Gastrocnemius medialis (tissue), 4 donors: ENCODE measurements around the gene GMEB2. TPM values are rescaled to one million over a fixed set of nuclear protein-coding genes. Genes with fewer than 3 reads are reported as not detected.

Experiments used
- ATAC-seq, 2 donors: fragments of 150-250 bp; one replicate each; pipeline ENCODE4 v1.9.1; 2016
- DNase-seq, 2 donors: peaks; one replicate each; pipeline ENCODE4 v3.0.0-alpha.2; 2019
- H3K27ac ChIP-seq, 4 donors: fragments of 200-600 bp; sonication (generic); 1 replicate in 1 of 4; 2 replicates in 3 of 4; pipeline ENCODE4 v1.5.1; 2016 to 2018; ENCODE audit warnings: mild to moderate bottlenecking in 2 of 4, moderate library complexity in 1 of 4
- H3K27me3 ChIP-seq, 3 donors: fragments of 200-600 bp; sonication (generic) in 2 of 3; 1 replicate in 1 of 3; 2 replicates in 2 of 3; pipeline versions ENCODE4 v1.5.1 to v1.6.0; 2016 to 2019; ENCODE audit warnings: mild to moderate bottlenecking in 1 of 3, moderate library complexity in 1 of 3
- H3K36me3 ChIP-seq, 2 donors: fragments of 200-600 bp; sonication (generic) in 1 of 2; one replicate each; pipeline ENCODE4 v1.5.1; 2017 to 2018
- H3K4me1 ChIP-seq, 2 donors: fragments of 200-600 bp; sonication (generic) in 1 of 2; one replicate each; pipeline ENCODE4 v1.5.1; 2016 to 2017; ENCODE audit warnings: mild to moderate bottlenecking in 2 of 2
- H3K4me3 ChIP-seq, 4 donors: fragments of 200-600 bp; sonication (generic) in 3 of 4; 1 replicate in 1 of 4; 2 replicates in 3 of 4; pipeline ENCODE4 v1.5.1; 2016 to 2019; ENCODE audit warnings: mild to moderate bottlenecking in 2 of 4
- H3K9me3 ChIP-seq, 3 donors: fragments of 200-600 bp; sonication (generic) in 2 of 3; 1 replicate in 1 of 3; 2 replicates in 2 of 3; pipeline ENCODE4 v1.5.1; 2016 to 2019
- POLR2A ChIP-seq, 2 donors: fragments of 450-650 bp; IDR thresholded peaks; one replicate each; pipeline ENCODE4 v1.6.1; 2017; ENCODE audit warnings: antibody characterized with exemption in 2 of 2, mild to moderate bottlenecking in 2 of 2, moderate library complexity in 2 of 2
- in situ Hi-C, 4 donors: fragments of 200-750 bp; cut with MboI; loops; one replicate each; pipeline versions ENCODE4 v1.15.0 to v1.8.0; 2017; ENCODE audit warnings: low sequenced_read_pairs in 4 of 4
- intact Hi-C: fragments of 100-400 bp; cut with DNase I; formaldehyde crosslinking; loops from one replicate; pipeline ENCODE4 v1.15.1; 2023; ENCODE audit warnings: low total_unique reads
- total RNA-seq, 4 donors: library from RNA; depleted of rRNA; stranded (reverse); fragments of >200 nt; gene quantifications; one replicate each; pipeline versions ENCODE4 v1.1.0 to v1.2.3, GENCODE V29; 2016
- TF ChIP-seq, protein P1 (sequence below), 5 experiments: fragments of 450-650 bp in 3 of 5; fragments of 200-600 bp in 2 of 5; sonication (generic) in 2 of 5; IDR thresholded peaks in 4 of 5; conservative IDR thresholded peaks in 1 of 5; 1 replicate in 4 of 5; 2 replicates in 1 of 5; pipeline ENCODE4 v1.5.1; 2016 to 2019; ENCODE audit warnings: antibody characterized with exemption in 5 of 5, mild to moderate bottlenecking in 3 of 5, moderate library complexity in 3 of 5

The GMEB2 gene
- total RNA-seq, 4 donors from 2014 or later = 6.1 to 14.3 (median 6.8) TPM

DNA sequence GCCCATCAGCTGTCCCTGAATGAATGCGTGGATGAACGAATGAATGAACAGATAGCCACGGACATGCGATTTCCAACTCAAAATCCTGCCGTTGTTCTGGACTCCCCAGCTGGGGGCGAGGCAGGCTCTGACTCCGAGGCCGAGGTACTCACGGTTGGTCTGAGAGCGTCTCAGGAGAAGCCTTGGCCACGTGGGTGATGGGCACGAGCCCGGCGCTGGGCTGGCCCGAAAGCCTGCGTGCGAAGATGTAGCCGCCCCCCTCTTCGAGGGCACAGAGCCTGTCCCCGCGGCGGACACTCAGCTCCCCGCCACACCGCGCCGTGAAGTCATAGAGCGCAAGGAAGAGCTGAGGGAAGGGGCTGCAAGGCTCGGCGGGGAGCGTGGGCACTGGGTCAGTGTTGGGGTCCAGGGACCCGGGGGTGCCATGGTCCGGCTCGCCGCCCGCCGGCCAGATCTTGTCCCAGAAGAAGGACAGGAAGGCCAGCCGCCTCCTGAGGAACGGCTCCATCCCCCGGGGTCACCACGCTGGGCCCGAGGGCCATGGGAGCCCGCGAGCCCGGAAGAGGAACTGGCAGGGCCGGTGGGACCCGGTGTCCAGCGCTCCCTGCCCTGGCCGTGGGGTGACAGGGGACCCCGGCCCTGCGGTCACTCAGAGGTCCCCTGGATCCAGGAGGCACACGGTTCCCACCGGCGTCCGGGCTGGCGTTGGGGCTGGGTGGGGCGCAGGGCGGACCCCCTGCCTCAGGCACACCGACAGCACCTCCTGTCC, 79.8 kb downstream of the GMEB2 start:
- no peak overlapping the region for H3K4me3 ChIP-seq
- no peak for TF ChIP-seq POLR2A (IDR thresholded peaks at IDR 0.05)
- TF ChIP-seq, protein P1, sequence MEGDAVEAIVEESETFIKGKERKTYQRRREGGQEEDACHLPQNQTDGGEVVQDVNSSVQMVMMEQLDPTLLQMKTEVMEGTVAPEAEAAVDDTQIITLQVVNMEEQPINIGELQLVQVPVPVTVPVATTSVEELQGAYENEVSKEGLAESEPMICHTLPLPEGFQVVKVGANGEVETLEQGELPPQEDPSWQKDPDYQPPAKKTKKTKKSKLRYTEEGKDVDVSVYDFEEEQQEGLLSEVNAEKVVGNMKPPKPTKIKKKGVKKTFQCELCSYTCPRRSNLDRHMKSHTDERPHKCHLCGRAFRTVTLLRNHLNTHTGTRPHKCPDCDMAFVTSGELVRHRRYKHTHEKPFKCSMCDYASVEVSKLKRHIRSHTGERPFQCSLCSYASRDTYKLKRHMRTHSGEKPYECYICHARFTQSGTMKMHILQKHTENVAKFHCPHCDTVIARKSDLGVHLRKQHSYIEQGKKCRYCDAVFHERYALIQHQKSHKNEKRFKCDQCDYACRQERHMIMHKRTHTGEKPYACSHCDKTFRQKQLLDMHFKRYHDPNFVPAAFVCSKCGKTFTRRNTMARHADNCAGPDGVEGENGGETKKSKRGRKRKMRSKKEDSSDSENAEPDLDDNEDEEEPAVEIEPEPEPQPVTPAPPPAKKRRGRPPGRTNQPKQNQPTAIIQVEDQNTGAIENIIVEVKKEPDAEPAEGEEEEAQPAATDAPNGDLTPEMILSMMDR (IDR thresholded peaks at IDR 0.05 in 4 of 5, conservative IDR thresholded peaks at IDR 0.05 in 1 of 5) = no peak
- no peak for DNase-seq
- ATAC-seq = no peak
- H3K9me3 ChIP-seq = no peaks in the 10 kb centered on the region
- peaks cover 32 to 40% (median 33%) of the 10 kb centered on the region in 3 donors for H3K27me3 ChIP-seq
- no peak overlapping the region for H3K27ac ChIP-seq
- H3K36me3 ChIP-seq = no peaks in the 10 kb centered on the region
- in situ Hi-C loops = loop anchor here in 1 of 4 donors (25.0 kb wide), 1 partner anchor 90 kb away; the partner anchor contains the start of gene GMEB2
- intact Hi-C loops = no loop called here
- no peaks in the 10 kb centered on the region for H3K4me1 ChIP-seq

DNA sequence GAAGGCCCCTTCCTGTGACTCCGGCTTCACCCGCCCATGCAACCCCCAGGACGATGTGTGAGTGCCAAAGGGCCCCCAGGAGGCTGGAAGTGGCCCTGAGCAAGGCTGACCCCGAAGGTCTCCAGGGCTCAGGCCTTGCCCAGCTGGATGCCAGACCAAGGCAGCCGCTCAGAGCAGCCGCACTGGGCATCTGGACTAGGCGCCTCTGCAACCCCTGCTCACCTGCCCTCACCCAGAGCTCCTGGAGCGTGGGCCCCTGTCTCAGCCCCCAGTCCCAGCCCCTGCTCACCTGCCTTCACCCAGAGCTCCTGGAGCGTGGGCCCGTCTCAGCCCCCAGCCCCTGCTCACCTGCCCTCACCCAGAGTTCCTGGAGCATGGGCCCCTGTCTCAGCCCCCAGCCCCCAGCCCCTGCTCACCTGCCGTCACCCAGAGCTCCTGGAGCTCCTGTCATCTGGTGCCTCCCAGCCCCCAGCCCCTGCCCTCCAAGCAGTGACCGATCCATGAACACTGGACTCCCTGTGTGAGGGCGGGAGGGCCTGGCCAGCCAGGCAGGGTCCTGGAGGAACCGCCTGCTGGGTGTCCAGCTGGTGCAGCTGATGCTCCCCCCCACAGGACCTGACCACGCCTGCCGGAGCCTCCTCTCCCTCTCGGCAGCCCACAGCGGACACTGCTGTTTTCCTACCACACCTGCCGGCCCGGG, 80.5 kb downstream of the GMEB2 start:
- Histone ChIP-seq H3K4me3 (no peak overlapping the region), H3K27me3 (peaks cover 27 to 40% (median 33%) of the 10 kb centered on the region in 3 donors), H3K27ac (no peak overlapping the region), H3K9me3 (no peaks in the 10 kb centered on the region), H3K36me3 (no peaks in the 10 kb centered on the region), H3K4me1 (no peaks in the 10 kb centered on the region)
- ATAC-seq (no peak), DNase-seq (no peak)
- in situ Hi-C loops = loop anchor here in 1 of 4 donors (25.0 kb wide), 1 partner anchor 91 kb away; the partner anchor contains the start of gene GMEB2
- TF ChIP-seq, protein P1 (IDR thresholded peaks at IDR 0.05 in 4 of 5, conservative IDR thresholded peaks at IDR 0.05 in 1 of 5) = no peak
- TF ChIP-seq POLR2A (IDR thresholded peaks at IDR 0.05) = no peak
- intact Hi-C loops = no loop called here

DNA sequence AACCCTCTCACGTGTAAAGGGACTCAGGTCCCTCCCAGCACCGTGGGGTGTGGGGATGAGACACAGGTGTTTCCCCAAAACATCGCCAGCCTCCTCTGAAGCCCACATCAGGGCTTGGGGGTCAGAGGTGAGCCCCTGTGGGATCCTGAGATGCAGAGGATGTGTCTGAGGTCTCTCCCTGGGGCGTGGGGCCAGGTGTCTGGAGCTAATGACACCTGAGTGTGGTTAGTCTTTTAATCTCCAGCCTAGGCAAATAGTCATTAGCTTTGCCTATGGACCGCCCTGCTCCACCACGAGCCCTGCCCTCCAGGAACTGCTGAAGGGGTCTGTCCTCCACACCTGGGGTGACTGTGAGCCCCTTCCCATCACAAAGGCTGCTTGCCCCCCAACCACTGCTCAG, 81.1 kb downstream of the GMEB2 start:
- no peak for DNase-seq
- TF ChIP-seq POLR2A (IDR thresholded peaks at IDR 0.05) = no peak
- TF ChIP-seq, protein P1 (IDR thresholded peaks at IDR 0.05 in 4 of 5, conservative IDR thresholded peaks at IDR 0.05 in 1 of 5) = no peak
- H3K27me3 ChIP-seq = peaks cover 25 to 36% (median 29%) of the 10 kb centered on the region in 3 donors
- intact Hi-C loops = no loop called here
- H3K27ac ChIP-seq = no peak overlapping the region
- no peak overlapping the region for H3K4me3 ChIP-seq
- no peak for ATAC-seq
- in situ Hi-C loops = loop anchor here in 1 of 4 donors (25.0 kb wide), 1 partner anchor 91 kb away; the partner anchor contains the start of gene GMEB2
- no peaks in the 10 kb centered on the region for H3K36me3 ChIP-seq
- no peaks in the 10 kb centered on the region for H3K4me1 ChIP-seq
- no peaks in the 10 kb centered on the region for H3K9me3 ChIP-seq

DNA sequence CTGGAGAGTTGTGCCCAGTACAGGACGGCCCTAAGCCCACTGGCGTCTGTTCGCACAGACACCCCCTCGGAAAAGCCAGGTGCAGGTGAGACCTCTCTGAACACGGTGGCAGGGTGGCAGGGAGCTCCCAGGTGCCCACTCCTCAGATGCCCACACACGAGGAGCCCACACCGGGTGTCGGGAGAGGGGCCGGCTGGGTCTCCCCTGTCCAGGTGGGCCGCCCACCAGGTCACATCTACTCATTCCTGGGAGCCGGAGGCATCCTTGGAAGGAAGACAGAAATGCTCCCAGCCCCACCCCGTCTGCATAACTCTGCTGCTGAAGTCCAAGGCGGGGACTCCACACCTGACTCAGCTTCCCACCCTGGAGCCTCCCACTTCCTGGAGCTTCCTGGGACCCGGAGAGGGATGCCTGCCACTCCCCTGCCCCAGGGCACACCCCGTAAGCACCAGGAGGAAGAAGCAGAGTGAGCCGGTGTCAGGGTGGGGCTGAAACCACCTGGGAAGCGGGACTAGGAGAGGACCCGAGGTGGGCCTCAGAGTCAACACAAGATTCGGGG, 81.9 kb downstream of the GMEB2 start:
- intact Hi-C loops (no loop called here), in situ Hi-C loops (loop anchor here in 1 of 4 donors (25.0 kb wide), 1 partner anchor 92 kb away; the partner anchor contains the start of gene GMEB2)
- H3K27me3 ChIP-seq = peaks cover 24 to 36% (median 26%) of the 10 kb centered on the region in 3 donors
- no peaks in the 10 kb centered on the region for H3K4me1 ChIP-seq
- ATAC-seq (no peak), DNase-seq (no peak)
- no peak overlapping the region for H3K4me3 ChIP-seq
- H3K36me3 ChIP-seq = no peaks in the 10 kb centered on the region
- no peaks in the 10 kb centered on the region for H3K9me3 ChIP-seq
- no peak overlapping the region for H3K27ac ChIP-seq
- TF ChIP-seq POLR2A (IDR thresholded peaks at IDR 0.05) = no peak
- TF ChIP-seq, protein P1 (IDR thresholded peaks at IDR 0.05 in 4 of 5, conservative IDR thresholded peaks at IDR 0.05 in 1 of 5) = no peak
